HG03354 (cell line): ENCODE results near the gene PDIK1L.

Source experiments
- ATAC-seq: cut with Tn5 transposase; IDR thresholded peaks from one replicate; pipeline ENCODE4 v1.9.1; 2021; ENCODE audit warnings: mild to moderate bottlenecking; ENCODE audit not compliant: unreplicated experiment, poor library complexity, severe bottlenecking

Gene PDIK1L

GRCh38 chr1:26145041-26145959 lies 33.7 kb downstream of the PDIK1L start:
- ATAC-seq: no peak

GRCh38 chr1:26145960-26146294 lies 34.3 kb downstream of the PDIK1L start:
- ATAC-seq: no peak

GRCh38 chr1:26148887-26149286 lies 37.3 kb downstream of the PDIK1L start:
- ATAC-seq: no peak

- ATAC-seq: no peak
Measured at GRCh38 chr1:26153966-26154532, 42.4 kb downstream of the PDIK1L start.

- no peak for ATAC-seq
Measured at GRCh38 chr1:26154750-26155149, 43.1 kb downstream of the PDIK1L start.

GRCh38 chr1:26155370-26156284 lies 44.0 kb downstream of the PDIK1L start:
- ATAC-seq: no peak

- ATAC-seq: no peak
Measured at GRCh38 chr1:26156285-26157038, 44.8 kb downstream of the PDIK1L start.

GRCh38 chr1:26158271-26158907 lies 46.8 kb downstream of the PDIK1L start:
- ATAC-seq: no peak

GRCh38 chr1:26158908-26159742 lies 47.5 kb downstream of the PDIK1L start, which contains the start of gene FAM110D:
FAM110D (plus strand) TSS chr1:26159079; CDS start chr1:26161292, 2,213 bp downstream.
- no peak for ATAC-seq

GRCh38 chr1:26159743-26160039 lies 48.1 kb downstream of the PDIK1L start:
- no peak for ATAC-seq

- ATAC-seq: no peak
Measured at GRCh38 chr1:26160527-26161414, 49.1 kb downstream of the PDIK1L start.

GRCh38 chr1:26161415-26162219 lies 50.0 kb downstream of the PDIK1L start:
- ATAC-seq: no peak

GRCh38 chr1:26162220-26162709 lies 50.6 kb downstream of the PDIK1L start:
- ATAC-seq: no peak

- ATAC-seq: no peak
Measured at GRCh38 chr1:26163684-26164035, 52.0 kb downstream of the PDIK1L start.

GRCh38 chr1:26164036-26164860 lies 52.6 kb downstream of the PDIK1L start:
- no peak for ATAC-seq
